Mesenteric fat pad (tissue), 1 donor: Measurements from ENCODE around the gene AGAP1. TPM values are rescaled to one million over a fixed set of nuclear protein-coding genes. Genes with fewer than 3 reads are reported as not detected.

Experiments used
- DNase-seq: peaks from one replicate; pipeline ENCODE4 v3.0.0-alpha.2; 2020; ENCODE audit warnings: low spot score
- total RNA-seq: library from RNA; stranded (reverse); fragmentation: NEBNext Ultra II Directional; extraction: Animal tissue kit (Norgen Biotek cat#: 25700); gene quantifications from one replicate; pipeline ENCODE4 v1.2.1, GENCODE V29; 2021
- donor health status: DM: yes; HTN: yes; CAD: no.

The AGAP1 gene
- total RNA-seq, 1 donor from 2014 or later: 26.5 TPM

DNA sequence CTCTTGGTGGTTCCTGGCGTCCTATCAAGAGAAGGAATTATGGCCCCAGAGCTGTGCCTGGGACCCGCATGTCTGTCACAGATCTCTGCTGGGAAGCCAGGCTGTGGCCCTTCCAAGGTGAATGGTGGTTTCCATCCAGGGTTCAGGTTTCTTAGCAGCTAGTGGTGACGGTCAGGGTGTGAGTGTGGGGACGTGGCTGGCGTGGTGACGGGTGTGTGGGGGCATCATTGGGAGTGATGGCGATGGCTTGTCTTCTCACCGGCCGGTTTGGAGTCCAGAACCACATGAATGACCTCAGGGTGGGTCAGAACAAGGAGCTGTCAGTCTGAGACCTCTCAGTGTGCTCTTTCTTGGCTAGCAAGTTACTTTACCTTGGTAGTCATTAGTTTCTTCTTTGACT lies 52.6 kb downstream of the AGAP1 start:
- DNase-seq: no peak

DNA sequence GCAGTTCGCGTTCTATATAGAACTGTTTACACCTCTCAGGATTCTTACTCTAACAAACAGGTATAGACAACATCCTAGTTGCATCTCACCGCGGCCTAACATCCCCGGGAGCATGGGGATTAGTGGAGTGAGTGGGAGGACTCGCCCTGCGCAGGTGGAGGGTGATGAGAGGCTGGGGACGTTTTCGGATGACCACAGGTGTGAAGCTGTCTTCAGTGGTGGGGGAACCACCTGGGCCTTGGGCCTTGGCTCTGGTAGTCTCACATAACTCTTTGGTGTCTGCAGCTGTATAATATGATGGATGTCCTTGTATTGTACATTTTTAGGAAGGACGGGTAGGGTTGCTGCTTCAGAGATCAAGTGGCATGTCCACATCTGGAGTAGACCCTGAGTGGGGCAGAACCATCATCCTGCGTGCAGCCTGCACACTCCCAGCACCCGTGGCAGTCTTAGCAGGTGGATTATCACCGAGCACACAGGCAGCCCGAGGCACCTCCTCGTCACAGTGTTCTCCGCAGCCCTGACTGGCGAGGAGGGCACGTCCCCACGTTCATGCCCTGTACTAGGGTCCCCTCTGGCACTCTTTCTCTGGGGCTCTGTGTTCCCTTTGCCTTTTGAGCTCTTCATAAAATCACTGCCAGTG lies 56.0 kb downstream of the AGAP1 start:
- DNase-seq: no peak

DNA sequence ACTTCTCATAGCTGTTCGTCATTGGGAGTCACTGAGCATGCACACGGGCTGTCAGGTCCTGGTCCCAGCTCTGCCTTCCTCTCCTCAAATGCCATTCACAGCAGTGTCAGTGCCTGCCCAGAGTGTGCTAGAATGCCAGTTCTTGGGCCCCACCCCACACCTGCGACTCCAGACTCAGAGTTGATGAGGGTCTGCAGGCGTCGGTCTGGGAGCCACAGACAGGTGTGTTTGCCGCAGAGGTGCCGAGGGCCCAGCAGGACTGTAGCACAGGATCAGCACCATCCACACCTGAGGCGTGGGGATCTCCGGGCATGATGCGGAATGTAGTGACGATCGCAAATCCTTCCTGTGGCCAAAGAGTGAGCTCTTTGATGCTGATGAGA lies 56.5 kb downstream of the AGAP1 start:
- no peak for DNase-seq

DNA sequence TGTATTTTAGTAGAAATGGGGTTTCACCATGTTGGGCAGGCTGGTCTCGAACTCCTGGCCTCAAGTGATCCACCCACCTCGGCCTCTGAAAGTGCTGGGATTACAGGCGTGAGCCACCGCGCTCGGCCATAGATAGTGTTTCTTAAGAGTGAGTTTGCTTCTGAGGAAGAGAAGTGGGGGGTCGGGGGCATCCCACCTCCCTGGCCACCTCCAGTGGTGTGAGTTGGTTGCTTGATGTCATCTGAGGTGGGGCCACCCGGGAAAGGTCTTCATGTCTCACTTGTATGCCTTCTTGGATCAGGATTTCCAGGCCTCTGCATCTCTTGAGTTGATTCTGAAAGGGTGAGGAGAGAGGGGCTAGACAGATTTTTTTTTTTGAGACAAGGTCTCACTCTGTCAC lies 57.1 kb downstream of the AGAP1 start:
- no peak for DNase-seq

DNA sequence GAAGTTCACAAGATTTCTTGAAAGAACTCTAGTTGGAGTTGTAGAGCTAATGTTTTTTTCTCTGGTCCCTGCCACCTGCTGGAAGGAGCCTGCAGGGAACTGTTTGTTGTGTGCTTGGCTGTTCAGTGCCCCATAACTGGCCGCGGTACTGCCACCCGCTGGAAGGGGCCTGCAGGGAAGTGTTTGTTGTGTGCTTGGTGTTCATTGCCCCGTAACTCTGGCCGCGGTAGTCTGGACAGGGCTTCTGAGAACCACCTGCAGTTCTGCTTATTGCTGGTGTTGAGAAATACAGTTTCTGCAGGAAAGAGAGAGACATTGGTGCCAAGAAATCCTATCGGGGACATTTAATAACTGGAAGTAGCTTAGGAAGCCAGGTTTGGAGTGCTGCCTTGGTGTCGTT lies 58.1 kb downstream of the AGAP1 start:
- no peak for DNase-seq

DNA sequence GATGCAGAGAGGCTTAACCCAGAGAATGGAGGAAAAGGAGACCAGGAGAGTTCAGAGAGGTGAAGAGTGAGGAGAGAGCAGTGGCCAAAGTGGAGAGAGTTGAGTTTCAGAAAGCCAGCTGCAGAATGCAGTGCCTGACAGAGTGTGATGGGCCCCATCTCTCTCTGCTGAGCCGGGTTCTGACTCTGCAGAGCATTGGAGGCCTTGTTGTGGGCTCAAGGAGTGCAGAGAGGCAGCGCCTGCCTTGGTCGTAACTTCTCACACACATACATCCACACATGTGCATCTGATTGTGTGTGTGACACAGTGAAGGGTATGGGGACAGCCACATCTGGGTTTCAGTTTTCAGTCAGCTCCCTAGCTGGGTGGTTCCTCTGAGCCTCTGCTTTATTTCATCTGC lies 58.8 kb downstream of the AGAP1 start:
- DNase-seq: no peak

DNA sequence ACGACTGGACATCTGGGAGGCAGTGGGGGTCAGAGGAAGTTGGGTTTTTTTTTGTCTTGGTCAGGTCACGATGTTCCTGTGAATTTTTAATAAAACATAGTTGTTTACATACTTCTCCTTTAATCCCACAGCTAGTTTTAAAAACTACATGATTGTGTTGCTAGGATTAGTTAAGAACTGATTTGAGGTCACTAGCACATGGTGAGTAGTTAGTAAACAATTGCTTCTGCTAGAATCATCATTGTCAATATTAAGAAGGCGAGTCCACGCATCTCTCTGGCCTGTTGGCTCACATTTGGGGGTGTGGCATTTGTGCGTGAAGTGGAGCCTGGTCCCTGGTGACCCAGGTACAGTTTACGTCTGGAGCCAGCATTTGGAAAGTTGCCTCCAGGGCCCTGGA lies 59.4 kb downstream of the AGAP1 start:
- DNase-seq: no peak

DNA sequence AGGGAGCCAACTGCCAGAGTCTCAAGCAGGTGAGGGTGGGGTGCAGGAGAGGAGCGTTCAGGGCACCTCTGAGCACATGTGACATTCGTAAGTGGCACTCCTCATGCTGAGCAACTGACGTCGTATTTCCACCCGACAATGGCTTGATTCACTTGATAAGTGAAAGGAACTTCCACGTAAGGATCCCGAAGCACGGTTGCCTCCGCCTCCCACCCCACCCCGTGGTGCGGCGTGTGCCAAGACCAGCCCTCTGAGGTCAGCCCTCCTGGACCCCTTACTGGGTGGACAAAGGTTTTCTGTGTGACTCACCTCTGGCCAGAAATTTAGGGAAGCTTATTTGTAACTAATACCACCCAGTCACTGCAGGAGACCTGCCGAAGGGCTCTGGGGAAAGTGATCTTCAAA lies 59.9 kb downstream of the AGAP1 start:
- DNase-seq: no peak

DNA sequence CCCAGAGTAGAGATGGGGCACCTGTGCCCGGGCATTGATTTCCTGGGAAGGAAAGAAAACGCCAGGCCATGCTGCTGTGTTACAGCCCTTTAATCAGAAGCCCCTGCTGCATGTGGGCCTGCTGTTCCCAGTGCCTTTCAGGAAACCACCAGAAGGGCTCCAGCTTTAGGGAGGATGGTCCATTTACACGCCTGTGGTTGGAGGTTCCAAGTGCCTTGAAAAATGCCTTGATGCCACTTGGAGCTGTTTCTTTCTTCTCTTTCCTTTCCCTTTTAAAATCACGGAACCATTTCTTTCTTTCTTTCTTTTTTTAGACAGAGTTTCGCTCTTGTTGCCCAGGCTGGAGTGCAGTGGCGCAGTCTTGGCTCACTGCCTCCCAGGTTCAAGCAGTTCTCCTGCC lies 60.5 kb downstream of the AGAP1 start:
- no peak for DNase-seq

DNA sequence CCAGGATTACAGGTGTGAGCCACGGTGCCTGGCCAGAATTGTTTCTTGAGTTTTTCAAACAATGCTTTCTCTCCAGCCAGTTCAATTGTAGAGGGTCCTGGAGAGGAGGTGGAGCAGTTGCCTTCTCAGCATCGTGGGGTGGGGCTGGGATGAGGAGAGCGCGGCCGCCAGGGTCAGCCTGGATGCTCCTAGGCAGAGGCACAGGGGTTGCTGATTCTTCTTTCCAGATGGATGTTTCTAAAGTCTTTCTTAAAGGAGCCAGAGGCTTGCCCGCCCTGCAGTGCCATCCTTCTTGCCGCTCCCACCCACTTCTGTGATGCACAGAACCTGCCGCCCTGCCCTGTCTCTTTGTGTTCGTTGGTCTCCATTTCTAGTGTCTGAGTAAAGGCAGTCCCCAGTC lies 61.1 kb downstream of the AGAP1 start:
- no peak for DNase-seq

DNA sequence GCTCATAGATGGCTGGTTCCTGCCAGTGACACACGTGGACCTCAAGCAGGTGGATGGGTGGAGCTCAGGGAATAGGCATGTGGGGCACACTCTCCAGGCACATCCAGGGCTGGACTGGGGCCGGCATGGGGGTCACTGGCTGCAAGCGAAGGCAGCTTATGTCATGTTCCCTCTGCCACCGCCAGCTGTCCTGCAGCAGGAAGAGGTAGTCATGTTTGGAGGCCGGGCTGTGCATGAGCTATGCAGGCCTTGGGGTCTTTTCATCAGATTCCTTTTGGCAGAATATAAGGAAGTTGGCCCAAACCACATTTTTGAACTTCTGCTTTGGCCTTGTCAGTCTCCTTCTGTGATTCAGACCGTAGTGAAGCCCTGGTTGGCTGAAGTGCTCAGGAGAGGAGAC lies 61.5 kb downstream of the AGAP1 start:
- DNase-seq: no peak

DNA sequence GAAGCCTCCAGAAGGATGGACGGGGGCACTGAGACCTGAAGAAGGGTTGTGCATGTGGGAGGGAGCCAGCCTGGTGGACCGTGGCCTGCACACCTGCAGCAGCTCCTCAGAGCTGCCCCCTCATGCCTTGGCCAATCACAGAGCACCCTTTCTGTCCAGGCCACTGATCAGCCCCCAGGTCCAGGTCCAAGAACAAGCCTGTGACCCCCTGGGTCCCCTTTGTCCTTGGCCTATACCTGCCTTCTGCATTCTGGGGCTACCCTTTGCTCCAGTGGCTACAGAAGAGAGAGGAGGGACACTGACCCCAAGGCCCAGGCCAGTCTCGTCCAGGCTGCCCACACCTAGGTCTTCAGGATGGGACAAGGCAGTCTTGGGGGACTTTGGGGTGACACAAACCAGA lies 62.2 kb downstream of the AGAP1 start:
- DNase-seq: no peak

DNA sequence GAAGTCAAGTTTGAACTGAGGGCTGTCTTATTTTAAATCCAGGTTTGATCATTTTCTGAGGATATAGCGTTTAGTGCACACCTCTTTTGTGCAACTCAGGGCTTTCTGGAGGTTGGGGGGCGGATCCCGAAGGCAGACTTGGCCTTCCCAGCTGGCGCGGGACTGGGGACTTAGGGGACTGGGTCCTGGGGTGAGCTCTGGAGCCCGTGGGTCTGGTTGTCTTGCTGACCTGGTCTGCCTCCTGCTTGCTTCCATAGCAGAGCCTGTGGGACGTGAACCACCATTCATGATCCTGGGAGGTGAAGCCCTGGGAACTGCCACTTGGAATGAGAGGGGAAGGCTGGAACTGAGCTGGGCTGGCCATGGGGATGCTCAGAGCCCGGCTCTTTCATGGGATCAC lies 63.1 kb downstream of the AGAP1 start:
- DNase-seq: no peak

DNA sequence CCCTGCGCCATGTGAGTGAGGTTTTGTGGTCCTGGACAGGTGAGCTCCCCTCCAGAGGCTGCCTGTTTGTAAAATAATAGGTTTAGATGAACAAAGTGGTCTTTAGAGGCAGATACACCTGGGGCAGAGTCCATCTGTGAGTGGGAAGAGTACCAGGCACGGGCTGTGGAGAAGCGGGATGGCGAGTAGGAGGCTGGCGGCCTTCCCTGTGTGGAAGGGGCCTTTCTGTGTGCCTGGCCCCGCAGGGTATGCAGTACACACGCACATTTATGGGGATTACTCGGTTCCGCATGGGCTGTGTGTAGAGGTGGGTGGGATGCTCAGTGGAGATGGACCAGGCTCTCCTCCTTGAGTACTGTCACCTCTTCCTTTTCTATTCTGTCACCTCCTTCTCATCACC lies 64.1 kb downstream of the AGAP1 start:
- no peak for DNase-seq

DNA sequence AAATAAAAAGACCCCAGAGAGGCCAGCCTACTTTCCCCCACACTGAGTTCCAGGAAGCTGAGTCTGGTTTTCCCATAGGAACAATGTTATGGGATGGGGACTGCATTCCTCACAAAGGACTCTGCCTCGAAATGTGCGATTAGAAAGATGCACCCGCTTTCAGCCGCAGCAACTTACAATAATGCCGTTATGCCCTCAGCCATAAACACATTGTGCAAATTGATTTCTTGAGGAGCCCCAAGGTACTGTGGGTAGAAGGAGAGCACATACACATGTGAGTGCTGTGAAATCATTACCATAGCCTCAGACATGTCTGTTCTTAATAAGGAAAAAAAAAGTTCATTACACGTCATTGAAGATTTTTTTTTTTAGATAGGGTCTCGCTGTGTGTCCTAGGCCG lies 64.7 kb downstream of the AGAP1 start:
- DNase-seq: no peak

DNA sequence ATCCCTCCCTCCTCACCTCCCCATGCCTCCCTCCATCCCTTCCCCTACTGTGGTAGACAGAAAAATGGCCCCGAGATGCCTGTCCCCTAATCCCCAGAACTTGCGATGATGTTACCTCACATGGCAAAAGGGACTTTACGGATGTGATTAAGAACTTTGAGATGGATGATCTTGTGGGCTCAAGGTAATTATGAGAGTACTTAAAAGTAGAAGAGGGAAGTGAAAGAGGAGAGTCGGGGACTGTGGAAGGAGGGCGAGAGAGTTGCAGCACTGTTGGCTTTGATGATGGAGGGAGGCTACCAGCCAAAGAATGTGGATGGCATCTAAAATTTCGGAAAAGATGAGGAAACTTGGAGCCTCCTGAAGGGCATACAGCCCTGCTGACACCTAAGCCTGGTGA lies 66.5 kb downstream of the AGAP1 start:
- DNase-seq: no peak

DNA sequence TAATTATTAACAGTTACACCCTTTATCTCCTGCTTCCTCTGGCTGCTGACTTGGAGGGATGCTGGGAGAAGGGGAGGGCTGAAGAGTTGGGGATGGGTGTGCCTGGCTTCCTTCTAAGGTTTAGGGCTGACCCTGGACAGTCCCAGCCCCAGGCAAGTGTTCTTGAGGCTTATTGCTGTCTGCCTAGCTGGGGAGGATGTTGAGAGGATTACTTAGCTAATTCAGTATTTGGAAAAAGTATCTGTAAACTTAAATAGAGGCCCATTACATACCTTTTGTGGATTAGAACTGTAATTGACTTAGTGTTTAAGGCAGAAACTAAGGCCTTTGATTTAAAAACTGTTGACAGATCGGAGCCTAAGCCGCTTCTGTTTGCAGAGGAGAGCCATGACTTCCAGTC lies 67.6 kb downstream of the AGAP1 start:
- DNase-seq: no peak

DNA sequence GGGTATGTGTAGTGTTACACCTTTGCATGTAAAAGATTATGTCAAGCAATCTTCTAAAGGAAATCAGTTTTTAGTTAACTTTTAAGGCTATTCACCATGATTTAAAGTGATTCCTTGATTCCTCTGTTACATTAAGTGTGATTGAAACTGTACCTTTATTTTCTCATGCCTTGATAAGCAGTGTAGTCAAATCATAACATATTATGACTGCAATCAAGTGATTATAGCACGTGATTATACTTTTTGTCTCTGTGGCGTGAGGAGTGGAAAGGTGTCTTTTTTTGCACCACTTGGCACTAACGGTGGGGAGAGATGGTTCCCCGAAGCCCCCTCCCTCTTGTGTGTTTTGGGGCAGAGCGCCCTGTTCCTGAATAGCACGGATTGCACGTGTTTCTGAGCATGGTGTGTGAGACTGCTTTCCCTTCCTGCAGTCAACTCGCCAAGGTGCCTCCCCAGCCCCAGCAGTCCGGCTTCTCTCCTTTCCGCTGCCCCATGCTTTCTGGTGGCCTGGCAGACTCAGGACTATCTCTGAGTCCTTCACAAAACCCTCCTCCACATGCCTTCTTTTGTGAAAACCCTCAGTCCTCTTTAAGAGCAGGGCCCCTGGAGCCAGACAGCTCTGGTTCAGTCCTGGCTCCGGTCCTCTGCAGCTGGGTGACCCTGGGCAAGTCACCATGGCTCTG lies 68.4 kb downstream of the AGAP1 start:
- no peak for DNase-seq

DNA sequence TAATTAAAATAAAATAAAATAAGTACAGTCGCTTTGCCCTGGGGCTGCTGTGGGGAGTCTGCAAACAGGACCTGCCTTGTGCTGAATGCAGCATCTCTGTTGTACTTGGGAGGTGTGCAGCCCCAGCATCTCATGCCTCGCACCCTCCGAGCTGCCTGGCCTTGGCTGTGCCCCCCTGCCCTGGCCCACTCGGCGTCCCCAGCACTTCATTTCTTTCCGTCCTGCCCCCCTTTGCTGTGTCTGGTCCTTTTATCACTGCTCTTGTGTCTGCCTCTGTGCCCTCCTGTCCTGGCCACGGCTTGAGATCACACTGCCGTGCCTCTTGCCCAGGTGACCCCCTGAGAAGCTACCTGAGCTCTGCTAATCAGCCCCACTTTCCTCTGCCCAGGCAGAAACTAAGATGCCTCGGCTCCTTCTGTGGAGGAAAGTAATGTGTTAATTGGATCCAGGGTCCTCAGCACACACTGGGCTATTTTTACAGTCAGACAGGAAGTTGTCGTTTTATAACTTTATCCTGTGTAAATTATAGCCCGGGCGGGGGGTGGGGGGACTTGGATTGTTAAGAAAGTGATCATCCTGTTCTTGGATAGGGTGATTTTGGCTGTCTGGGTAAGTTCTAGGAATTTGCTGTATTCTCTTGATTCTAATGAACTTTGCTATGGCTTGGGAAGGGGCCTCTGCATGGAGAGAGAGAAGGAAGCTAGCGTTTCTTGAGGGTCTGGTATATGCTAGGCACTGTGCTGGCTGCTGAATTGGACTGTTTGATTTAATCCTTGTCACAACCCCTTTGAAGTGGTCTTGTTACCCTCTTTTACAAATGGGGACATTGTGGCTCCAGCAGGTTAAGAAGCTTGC lies 69.4 kb downstream of the AGAP1 start:
- no peak for DNase-seq

DNA sequence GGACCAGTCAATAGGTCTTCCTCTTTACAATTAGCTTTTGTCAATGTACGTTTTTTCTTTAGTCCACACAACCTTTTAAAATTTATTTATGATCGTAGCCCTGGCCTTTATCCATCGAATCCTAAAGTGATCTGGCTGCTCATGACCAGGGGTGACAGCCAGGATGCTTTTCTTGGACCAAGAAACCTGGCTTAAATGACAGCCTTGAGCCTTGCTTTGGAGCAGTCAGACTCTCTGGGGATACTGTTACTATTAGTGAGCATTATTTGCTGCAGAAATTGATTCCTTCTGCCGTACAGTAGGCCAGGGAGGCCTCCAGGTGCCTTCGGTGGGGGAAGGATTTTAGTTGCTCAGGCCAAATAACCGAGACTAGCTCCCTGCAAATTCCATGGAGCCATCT lies 70.2 kb downstream of the AGAP1 start:
- no peak for DNase-seq

DNA sequence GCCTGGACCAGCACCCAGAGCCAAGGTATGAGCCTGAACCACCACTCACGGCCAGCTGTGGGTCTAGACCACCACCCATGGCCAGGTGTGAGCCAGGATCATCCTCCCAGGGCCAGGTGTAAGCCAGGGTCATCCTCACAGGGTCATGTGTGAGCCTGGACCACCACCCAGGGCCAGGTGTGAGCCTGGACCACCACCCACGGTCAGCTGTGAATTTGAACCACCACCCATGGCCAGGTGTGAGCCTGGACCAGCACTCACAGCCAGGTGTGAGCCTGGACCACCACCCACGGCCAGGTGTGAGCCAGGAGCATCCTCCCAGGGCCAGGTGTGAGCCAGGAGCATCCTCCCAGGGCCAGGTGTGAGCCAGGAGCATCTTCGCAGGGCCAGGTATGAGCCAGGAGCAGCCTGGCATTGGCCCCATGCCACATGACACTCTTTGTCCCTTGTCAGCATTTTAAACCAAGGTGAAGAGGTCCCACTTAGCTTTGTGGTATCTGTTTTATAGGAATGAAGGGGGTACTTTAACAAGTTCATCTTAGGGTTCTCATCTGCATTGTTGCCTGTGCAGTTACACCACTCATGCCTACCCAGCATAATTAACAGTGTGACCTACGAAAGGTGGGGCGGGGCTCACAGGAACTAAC lies 71.2 kb downstream of the AGAP1 start:
- no peak for DNase-seq

DNA sequence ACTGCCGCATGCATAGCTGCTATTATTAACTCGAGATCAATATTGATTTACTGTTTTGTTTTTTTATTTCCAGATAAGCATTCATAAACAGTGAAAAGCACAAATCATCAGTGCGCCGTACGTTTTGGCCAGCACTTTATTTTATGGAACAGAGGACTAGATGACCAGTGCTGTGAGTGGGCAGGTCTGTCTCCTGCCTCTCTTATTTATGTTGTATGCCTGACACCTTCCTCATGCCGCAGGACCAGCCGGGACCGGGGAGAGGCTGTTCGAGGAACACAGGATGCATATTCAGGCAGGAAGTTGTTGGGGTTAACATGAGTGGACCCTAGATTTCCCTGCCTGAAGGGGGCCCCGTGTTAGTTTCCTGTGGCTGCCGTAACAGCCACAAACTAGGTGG lies 72.6 kb downstream of the AGAP1 start:
- DNase-seq: no peak
